ENCODE data around the gene ISX.

ISX gene

GRCh38 chr22:35114131-35114980, 48.4 kb downstream of the ISX start:
- DNase-seq = no peak

DNA sequence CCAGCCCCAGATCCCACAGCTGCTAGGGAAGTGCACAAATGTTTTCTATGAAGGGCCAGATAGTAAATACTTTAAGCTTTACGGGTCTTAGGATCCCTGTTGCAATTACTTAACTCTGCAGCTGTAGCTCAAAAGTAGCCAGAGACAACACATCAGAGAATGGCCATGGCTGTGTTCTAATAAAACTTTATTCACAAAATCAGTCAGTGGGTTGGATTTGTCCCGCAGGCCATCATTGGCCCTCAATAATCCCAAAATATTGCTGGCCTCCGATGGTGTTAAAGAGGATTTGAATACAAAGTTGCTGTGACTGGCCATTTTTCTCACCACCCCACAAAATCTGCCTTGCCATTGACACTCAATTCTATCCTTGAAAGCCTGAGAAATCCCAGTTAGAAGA, 49.6 kb downstream of the ISX start:
- DNase-seq = no peak

DNA sequence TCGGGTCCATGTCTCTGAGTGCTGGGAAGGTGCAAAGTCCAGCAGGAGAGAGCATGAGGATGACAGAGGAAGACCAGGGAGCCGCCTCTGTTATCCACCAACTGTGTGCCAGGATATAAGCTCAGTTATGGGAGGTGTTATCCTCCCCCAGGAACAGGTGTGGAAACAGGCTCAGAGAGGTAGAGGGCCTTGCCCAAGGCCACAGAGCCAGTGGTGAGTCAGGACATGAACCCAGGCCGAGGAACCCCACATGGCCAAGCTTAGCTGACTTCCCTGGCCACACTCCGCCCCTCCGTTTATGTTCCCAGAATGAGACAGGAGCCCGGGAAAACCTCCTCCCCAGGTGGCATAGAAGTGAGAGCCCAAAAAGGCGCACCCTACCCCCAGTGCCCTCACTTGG, 50.3 kb downstream of the ISX start:
- no peak for DNase-seq

GRCh38 chr22:35116817-35117216, 50.9 kb downstream of the ISX start:
- no peak for DNase-seq

- DNase-seq = no peak
Measured at GRCh38 chr22:35119494-35119893, 53.5 kb downstream of the ISX start.

- no peak for DNase-seq
Measured at GRCh38 chr22:35124691-35125219, 58.8 kb downstream of the ISX start.

GRCh38 chr22:35126993-35127392, 61.0 kb downstream of the ISX start:
- DNase-seq = no peak

DNA sequence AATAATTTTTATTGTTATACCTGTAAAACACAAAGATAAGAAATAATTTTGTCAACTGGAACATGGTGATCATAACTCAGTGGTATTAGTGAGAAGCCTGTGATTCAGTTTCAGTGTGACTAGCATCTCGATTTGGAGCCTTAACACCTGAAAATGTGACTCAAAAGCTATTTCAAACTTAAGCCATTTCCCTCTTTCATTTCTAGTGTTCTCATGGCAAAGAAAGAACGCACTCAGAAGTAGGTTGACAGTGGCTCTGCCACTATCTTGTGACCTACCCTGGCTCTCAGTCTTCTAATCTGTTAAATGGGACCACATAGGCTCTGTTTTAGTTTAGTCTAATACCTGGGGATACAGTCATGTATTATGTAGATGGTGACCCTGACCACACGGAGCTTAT, 62.7 kb downstream of the ISX start:
- no peak for DNase-seq

DNA sequence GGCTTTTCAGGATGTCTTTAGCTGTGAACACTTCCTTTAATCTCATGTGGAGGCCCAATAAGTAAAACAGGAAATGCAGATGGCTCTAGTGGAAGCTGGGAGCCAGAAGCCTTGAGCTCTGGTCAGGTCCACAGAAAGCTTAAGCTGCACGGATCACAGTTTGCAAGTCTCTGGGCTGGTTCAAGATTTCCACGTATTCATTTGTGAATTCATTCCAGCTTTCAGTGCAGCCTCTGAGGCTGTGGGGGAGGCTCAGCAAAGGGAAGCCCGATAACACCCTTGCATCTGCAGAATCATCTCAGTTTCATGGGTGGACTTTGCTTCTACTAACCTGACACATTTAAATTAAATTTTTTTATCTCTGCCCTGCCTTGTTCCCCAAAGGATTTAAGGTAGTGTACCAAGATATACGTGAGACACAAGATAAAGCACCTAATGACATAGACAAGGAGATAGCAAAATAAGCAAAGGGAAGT, 65.6 kb downstream of the ISX start:
- no peak for DNase-seq

GRCh38 chr22:35132568-35132967, 66.6 kb downstream of the ISX start:
- DNase-seq = no peak

GRCh38 chr22:35133702-35134380, 67.9 kb downstream of the ISX start:
- DNase-seq = no peak

- no peak for DNase-seq
Measured at GRCh38 chr22:35134637-35135036, 68.7 kb downstream of the ISX start.

DNA sequence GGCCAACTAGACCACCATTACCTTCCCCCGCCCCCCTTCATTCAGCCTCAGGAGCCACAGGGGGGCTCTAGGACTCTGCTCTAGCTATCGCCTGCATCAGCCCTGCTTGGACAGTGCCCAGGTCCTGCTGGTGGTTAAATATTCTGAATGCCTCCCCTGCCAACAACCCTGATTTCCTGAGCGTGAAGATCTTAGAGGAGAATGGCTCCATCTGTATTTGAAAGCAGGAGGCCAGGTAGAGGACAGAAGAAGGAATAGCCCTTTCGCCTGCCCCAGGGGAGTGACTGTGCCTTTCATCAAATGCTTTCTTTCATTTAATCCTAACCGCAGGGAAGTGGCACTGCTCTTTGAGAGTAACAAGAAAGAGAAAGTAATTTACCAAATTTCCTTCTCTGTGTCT, 69.2 kb downstream of the ISX start:
- no peak for DNase-seq

Measured in activated CD4-positive, CD25-positive, alpha-beta regulatory T cell treated with anti-CD3 and anti-CD28 coated beads, Interleukin-2, amount 50 U/mL, for 72 hours (primary cell).